Measurements from ENCODE around the gene PHACTR1.
"Not testable (repeated sequence)": the region's sequence is repeated elsewhere in the genome, so short reads cannot be mapped to it uniquely, and the experiment has no call there.

The PHACTR1 gene

GRCh38 chr6:13120483-13121482, 404.2 kb downstream of the PHACTR1 start:
- DNase-seq, result no peak

- DNase-seq, result no peak
Observed at GRCh38 chr6:13124131-13124530, 407.6 kb downstream of the PHACTR1 start.

DNA sequence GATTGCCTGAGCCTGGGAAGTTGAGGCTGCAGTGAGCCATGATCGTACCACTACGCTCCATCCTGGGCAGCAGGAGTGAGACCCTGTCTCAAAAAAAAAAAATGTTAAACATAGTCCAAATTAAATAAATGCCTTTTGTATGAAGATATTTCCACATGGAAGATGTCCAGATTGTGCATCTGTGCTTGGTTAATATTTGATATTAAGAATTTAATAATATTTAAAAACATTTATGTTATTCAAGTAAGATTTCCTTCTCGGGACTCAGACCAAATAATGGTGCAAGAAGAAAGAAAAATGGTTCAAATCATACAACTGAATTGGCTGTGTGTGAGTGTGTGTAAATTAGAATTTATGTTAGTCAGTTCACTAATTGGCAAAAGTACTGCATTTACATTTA, 409.3 kb downstream of the PHACTR1 start:
- no peak for DNase-seq

DNA sequence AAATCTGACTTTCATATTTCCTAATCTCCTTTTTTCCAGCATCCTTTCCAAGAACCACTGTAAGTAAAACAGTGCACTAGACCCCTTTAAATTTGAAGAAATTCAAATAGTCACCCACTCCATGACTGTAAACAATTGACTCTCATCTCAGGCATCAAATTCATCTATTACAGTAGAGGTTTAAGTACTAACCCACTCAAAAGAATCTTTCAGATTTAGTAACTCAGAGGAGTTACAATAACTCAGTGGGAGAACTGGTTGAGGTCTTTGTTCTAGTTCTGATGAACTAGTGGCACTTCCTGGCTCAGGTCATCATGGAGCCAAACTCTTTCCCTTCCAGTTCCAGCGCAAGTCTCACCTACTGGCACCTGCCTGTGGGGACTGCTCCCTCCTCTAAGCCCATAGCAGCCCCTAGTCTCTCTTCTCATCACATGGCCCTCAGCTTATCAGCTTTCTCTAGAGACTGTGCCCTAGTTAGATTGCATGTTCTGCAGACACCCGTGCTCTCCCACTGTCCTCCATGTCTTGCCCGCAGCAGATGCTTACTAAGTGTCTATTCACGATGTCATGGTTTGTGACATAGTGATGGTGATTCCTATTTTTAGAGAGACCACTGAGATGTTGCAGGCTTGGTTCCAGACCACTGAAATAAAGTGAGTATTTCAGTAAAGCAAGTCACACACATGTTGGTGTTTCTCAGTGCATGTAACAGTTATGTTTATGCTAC, 415.5 kb downstream of the PHACTR1 start:
- DNase-seq, result no peak

GRCh38 chr6:13133894-13134293, 417.3 kb downstream of the PHACTR1 start:
- not testable (repeated sequence) for DNase-seq

- DNase-seq, result no peak
Observed at GRCh38 chr6:13135152-13135551, 418.6 kb downstream of the PHACTR1 start.

GRCh38 chr6:13139119-13139518, 422.6 kb downstream of the PHACTR1 start:
- DNase-seq, result no peak

GRCh38 chr6:13140980-13141379, 424.4 kb downstream of the PHACTR1 start:
- DNase-seq, result no peak

DNA sequence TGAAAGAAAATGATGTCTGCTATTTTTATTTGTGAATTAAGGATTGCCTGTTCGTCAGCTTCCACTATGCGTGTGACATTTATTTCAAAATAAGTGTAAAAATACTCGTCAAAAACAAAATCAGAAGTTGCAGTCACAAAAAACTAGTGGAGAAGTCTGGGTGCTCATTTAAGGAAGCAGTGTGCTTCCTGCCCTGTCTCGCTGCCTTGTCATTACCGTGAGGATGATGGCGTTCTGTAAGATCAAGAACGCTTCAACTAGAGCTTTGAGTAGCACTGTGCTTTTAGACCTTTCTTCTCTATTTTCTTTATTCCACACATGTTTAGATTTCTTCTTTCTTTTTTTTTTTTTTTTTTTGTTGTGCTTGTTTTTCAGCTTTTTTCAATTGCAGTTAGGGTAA, 424.8 kb downstream of the PHACTR1 start:
- DNase-seq, result no peak

- no peak for DNase-seq
Observed at GRCh38 chr6:13142611-13143010, 426.0 kb downstream of the PHACTR1 start.

DNA sequence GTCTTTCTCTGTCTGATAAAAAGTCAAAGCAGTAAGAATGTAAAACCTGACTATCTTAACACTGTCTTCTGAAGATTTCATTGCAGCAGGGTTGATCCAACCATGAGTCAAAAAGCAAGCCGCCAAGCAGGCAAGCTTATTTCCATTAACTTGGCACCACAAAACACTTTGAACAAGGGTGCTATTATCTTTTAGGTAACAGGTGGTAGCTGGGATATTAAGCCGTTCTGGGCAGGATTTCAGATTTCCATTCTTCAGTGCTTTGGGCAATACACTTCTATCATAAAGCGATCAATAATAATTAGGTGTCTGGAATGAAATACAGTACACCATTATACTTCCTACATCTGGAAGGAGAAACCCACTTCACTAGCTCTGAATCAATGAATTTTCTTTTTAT, 429.9 kb downstream of the PHACTR1 start:
- DNase-seq, result no peak

DNA sequence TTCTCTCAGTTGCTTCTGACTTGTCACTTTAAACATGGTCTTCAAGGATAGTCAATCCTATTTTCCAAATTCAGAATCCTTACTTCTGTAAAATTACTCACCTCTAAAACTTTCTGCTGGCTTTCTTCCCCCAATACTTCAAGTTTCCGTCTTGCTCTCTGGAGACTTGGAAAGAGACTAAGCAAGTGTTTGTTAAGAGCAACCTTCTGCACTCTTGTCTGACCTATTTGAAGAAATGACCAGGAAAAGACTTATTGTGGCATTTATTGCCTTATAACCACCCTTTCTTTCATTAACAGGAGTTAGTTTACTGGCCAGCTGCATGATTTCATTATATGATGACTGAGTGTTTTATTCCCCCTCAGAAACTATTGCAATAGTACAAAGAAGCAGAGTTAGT, 430.8 kb downstream of the PHACTR1 start:
- no peak for DNase-seq

GRCh38 chr6:13147782-13148181, 431.2 kb downstream of the PHACTR1 start:
- no peak for DNase-seq

DNA sequence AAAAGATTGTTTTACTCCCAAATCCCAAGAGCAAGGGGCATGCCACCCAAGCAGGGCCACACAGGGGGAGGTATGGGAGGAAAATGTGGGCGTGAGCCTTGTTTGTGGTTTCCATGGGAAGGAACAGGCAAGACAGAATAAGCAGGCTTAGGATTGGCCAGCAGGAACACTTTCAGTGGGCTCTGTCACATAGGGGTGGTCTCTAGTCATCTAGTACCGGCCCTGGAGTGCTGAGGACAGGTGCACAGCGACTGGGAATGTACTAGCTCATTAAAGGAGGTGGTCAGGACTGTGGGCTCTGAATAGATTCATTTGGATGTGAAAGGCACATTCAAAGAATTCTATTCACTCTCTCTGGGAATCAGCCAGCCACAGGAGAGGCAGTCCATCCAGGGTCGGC, 436.2 kb downstream of the PHACTR1 start:
- no peak for DNase-seq

- DNase-seq, result no peak
Observed at GRCh38 chr6:13156381-13156780, 439.8 kb downstream of the PHACTR1 start.

- no peak for DNase-seq
Observed at GRCh38 chr6:13157293-13157692, 440.7 kb downstream of the PHACTR1 start.

- no peak for DNase-seq
Observed at GRCh38 chr6:13159300-13159699, 442.7 kb downstream of the PHACTR1 start.

- not testable (repeated sequence) for DNase-seq
Observed at GRCh38 chr6:13159822-13160221, 443.3 kb downstream of the PHACTR1 start.

DNA sequence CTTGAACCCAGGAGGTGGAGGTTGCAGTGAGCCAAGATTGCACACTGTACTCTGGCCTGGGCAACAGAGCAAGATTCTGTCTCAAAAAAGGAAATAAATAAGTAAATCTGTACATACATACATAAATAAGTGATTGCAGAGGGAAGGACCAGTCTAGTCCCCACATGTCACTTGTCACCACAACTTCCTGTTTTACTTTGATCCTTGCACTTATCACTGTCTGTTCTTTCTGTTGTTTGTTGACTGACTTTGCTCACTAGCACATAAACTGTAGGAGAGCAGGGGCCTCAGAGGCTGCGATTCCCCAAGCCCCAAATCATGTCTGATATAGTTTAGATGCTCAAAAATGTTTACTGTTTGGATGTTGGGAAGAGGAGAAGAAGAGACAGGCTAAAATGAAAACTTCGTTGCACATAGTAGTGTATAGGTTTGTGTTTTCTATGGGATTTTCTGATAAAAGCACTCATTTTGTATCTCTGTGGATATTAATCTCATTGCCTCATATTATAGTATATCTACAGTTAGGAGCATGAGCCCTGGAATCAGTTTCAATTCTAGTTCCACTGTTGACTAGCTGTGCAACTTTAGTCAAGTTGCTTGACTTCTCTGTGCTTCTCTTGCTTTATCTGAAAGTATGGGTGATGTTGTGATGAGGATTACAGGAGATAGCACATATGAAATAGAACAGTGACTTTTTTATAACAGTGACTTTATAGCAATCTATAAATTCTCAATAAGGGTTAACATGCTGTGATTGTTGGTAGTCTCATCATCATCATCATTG, 446.8 kb downstream of the PHACTR1 start:
- DNase-seq, result no peak

DNA sequence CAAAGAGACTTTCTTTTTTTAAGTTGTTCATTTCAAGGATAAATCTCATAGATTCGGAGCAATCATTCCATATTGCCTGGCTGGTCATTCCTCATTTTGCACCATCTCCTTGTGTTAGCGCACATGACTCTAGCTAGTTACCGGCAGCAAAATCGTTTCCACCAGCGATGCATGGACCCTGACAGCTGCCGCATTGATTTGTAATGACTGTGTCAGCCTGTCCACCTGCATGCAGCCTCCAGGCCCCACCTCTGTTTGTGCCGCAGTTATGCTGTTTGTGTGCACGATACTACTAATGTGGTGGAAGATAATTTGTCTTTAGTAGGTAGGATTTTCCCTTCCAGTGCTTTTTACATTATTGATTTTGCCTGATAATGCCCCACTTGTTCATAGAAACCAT, 447.7 kb downstream of the PHACTR1 start:
- DNase-seq, result no peak

GRCh38 chr6:13165502-13166172, 449.1 kb downstream of the PHACTR1 start:
- no peak for DNase-seq

GRCh38 chr6:13166269-13166668, 449.7 kb downstream of the PHACTR1 start:
- no peak for DNase-seq

GRCh38 chr6:13166916-13167315, 450.3 kb downstream of the PHACTR1 start:
- DNase-seq, result no peak

Data from GOT3 (cell line).